ENCODE data around the gene CLDN19. TPM values are rescaled to one million over a fixed set of nuclear protein-coding genes. Genes with fewer than 3 reads are reported as not detected.

The CLDN19 gene
- total and polyA plus RNA-seq, 2 of the 8 experiments (the other 6 are each of a cell fraction or from before 2014, with no cell fraction given) = 9.7 to 17.2 TPM

- TF ChIP-seq SUZ12 (IDR thresholded peaks at IDR 0.05; ENCODE audit: low read length) (no peak), SP2 (IDR thresholded peaks at IDR 0.05; ENCODE audit: low read length) (no peak)
Measured at GRCh38 chr1:42757892-42758275, 17.8 kb upstream of the CLDN19 start (continued).

Data from H1 (cell line).